Ammon's horn (tissue), 1 donor: ENCODE results near the gene RPS21.

Experiments
- DNase-seq: peaks from one replicate; pipeline ENCODE4 v3.0.0-alpha.2; 2016; ENCODE audit warnings: low spot score

RPS21 gene

DNA sequence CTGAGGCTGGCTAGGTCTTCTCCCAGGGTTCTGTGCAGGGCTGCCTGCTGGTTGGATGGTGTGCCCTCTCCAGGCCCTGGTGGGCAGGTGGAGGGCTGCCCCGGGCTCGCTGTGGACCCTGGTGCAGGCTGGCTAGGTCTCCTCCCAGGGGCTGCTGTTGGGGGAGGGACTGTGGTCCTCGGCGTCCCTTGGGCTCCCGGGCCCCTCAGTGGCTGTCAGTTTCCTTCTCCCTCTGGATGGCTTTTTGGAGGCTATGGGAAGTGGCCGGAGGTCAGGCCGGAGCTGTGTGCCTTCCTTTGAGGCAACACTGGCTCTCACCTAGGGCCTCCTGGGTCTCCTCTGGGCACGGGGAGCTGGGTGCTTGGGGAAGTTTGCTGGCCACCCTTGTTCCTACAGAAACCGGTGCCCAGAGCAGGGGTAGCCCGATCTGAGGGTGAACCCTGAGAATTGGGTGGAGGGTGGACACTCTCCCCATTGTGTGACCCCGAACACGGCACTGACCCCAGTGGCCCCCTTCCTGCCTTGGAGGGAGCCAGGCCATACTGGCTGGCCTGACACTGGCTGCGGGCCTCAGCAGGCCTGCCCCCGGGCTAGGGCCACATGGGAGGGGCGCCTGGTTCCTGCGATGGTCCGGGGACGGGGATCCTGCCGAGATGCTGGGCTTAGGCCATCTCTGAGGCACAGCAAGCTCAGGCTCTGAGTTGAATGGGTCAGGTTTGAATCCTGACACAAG is 24.0 kb downstream of the RPS21 start:
- no peak for DNase-seq

DNA sequence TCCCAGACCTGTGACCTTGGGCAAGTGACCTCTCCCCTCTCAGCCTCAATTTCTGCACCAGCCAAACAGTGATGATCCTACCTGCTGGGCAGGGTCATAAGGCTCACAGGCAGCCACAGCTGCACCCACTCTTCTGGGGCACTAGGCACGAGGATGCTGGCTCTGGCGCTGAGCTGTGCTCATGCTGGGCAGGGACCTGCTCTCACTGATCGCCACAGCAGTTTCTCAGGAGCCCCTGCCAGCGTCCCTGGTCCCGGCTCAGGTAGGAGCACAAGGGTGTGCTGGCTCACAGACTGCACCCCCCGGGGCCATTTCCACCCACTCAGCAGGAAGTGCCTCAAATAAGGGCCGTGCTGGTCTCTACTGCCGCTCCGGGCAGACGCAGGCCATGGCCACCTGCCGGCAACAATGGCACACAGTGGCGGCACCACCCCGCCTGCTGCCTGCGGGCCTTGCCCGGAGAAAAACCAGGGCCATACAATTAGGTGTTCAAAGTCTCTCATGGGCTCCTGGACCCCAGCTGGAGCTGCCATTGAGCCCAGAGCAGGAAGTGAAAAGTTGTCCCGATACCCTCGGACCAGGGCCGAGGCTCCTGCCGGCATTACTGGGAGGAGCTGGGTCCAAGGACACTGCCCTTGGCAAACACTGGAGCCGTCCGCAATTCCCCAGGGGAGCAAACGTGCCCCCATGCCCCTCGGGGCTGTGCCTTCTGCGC is 24.7 kb downstream of the RPS21 start:
- DNase-seq, result no peak

DNA sequence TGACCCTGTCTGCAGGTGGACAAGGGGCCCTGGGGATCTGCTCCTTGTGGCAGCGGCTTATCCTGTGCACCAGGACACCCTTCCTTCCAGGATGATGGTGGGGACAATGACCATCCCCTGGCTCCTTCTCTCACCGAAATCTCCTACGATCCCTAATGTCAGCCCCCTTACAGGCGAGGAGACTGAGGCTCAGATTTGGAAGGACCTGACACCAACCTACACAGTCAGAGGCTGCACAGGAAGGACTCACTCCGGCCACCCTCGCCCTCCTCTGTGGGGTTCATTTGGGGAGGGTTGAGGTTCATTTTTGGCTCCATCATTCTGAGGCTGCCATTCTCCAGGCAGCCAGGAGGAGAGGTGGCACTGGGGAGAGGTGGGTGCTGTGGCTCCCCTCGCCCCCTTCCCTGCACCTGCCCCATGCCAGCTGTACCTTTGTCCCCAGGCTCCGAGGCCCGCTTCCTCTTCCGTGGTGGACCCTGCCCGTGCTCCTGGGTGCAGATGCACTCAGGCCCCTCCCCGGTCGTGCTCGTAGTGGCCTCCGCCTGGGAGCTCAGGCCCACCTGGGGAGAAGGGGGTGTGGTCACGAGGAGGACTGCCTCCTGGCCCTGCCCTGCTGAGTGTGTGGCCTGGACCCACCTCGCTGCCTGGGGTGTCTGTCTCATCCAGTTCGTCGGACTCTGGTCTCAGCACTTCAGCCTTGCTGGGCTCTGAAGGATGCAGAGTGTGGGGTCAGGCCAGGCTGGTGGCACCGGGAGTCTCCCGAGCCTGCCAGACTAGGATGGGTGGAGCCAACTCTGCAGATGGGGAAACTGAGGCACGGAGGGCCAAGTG is 25.5 kb downstream of the RPS21 start:
- DNase-seq, result no peak

DNA sequence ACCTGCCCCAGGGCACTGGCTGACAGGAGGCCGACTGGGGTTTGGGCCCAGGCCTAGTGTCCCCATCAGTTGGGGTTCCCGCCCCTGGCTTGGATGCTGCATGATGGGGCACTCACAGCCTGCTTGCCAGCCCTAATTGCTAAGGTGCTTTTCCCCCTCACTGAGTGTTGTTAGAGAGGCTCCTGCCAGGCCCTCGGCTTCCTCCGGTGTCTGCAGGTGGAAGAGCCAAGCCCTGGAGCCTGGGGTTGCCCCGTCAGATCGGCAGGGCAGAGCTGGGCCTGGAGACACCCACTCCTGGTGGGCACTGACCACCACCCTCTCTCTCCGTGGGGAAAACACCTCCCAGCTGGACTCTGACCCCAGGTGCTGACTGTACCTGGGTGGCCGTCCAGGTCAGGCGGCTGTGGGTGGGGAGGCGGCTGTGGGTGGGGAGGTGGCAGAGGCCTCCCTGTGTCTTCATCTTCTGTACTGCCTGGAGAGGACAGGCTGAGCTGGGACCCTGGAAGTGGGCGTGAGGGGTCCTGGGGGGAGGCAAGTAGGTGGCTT is 26.2 kb downstream of the RPS21 start:
- no peak for DNase-seq

DNA sequence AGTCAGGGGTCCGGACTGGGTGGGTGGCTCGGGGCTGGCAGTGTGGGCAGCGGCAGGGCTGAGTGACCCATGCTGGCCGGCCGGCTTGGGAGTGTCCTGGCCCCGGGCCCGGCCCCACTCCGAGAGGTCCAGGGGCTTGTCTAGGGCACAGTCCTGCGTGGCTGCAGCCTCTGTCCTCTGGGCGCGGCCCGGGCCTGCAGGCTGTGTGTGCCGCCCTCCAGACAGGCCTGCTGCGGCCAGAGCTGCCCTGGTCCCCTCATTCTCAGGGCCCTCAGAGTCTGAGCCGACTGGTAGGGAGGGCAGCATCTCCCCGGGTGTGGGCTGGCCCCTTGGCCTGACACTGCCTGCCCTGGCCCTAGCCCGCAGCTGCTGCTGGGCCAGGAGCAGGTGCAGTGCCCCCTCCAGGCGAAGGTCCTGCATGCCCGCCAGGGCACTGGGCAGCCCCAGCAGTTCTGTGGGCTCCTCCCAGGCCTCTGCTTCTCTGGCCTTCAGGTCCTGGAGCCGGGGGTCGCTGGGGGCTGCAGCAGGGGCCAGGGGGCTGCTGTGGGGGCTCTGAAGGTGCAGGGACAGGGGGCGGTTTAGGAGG is 27.1 kb downstream of the RPS21 start:
- DNase-seq, result no peak

DNA sequence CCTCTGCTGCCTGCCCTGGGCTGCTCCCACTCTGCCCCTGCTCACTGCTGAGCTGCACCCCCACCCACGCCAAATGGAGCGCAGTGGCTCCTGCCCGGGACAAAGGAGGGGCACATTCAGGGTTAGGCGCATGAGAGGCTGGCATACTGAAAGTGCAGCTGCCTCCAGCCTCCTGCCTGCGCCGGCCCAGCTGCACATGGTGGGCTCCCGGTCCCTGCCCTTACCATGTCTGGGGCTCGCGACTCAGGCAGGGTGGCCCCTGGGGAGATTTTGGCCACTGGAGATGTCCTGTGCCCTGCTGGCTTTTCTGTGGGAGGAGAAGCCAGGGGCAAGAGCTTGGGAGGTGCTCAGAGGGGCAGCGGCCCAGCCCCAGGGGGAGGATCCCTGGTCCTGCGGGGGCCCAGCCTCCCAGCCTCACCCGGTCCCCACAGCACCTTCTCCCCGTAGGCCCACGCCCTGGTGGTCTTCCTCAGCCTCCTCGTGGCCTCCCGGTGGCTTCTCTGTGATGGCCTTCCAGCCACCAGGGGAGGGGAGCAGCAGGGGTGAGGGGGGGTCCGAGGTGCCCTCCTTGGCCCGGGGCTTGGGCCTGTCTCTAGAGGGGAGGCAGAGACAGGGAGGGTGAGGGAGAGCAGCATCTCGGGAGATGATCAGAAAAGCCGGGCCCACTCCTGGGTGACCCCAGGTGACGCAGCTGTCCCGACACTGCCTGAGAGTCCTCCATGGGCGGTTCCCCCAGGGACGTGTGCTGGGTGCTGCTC is 28.6 kb downstream of the RPS21 start:
- no peak for DNase-seq

DNA sequence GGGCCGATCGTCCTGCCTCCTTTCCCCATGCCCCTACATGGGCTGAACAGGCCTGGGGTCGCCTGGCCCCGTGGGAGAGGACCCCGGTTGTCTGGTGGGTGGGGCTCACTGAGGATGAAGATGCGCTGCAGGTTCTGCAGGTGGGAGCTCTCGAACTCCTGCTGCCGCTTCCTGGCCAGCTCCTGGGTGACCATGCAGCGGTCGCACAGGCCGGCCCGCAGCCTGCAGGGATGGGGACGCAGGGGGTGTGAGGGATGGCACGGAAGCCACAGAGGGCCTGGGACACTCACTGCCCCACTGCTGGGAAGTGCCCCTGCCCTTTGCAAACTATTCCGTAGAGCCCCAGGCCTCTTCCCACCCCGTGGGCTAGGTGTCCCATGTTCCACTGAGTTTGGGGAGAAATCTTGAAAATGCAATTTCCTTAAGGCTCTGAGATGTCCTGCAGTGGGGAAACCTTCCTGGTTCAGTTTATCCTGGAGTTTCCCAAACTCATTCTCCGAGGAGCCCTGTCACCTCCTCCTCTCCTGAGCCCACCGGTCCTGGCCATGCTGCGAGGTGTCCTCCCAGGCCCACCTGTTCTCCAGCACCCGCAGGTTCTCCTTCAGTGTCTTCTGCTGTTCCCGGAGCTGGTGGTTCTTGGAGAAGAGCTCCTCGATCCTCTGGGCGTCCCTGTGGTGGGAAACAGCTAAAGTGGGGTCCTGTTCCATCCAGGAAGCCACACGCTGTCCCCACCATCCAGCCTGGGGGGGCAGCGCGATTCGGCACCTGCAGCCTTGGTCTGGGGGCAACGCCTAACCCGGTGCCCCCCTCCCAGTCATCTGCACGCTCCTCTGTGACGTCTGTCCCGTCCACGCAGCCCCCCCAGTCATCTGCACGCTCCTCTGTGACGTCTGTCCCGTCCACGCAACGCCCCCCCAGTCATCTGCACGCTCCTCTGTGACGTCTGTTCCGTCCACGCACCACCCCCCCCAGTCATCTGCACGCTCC is 30.0 kb downstream of the RPS21 start:
- no peak for DNase-seq

DNA sequence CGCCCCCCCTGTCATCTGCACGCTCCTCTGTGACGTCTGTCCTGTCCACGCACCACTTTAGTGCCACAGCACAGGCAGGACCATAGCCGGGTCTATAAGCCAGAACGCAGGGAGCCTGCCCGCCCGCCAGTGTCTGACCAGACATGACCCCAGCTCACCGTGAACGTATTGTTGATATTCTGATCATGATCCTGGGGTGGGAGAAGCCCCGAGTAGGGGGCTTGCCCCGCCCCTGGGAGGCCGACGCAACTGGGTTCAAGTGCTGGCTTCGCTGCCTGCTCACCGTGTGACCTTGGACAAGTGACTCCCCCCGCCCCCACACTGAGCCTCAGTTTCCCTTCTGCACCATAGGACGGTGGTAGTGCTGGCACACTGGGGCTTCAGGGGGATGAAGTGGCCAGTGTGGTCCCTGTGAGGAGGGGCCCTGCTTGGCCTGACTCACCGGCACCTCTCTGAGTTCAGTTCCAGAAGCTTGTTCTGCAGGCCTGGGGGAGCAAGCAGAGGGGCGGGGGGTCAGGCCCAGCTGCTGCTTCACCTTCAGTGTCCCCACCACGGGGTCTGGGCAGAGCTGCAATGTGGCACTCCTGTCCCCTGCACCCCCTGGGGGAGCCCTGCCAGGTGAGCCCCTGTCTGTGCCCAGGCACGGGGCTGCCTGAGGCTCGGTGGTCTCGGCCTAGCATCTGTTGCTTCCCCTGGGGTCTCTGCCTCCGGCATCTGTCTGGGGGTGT is 31.2 kb downstream of the RPS21 start:
- no peak for DNase-seq

DNA sequence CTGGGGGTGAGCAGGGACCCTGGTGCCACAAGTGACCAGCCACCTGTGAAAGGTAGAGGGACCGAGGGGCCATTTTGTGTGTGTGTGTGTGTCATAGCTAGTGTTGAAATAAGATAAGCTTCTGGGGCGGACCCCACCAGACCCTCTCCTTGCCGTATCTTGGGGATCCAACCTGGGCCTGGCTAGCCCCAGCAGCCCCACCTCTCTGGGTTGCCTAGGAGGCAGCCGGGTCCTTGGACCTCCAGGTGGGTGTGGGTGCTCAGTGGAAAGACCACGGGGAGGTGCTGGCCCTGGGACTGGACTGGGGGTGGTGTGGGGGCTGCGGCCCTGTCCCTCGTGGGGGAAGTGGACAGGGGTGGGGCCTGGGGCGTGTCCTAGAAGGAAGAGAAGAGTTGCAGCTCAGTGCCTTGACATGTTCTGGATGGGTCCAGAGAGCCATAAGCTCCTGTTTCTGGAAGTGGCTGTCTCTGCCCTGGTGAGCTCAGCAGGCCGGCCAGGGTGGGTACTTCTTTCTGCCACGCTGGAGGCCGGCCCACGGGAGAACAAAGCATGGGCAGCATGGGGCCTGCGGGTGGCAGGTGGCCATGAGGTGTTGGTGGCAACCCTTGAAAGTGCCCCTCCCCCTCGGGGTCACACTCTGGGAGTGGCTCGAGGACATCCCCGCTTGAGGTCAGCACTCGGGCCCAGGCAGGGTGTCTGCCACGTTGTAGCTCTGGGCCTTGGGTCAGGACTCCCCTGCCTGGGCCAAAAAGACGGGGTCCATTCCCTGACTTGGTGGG is 32.0 kb downstream of the RPS21 start:
- no peak for DNase-seq

DNA sequence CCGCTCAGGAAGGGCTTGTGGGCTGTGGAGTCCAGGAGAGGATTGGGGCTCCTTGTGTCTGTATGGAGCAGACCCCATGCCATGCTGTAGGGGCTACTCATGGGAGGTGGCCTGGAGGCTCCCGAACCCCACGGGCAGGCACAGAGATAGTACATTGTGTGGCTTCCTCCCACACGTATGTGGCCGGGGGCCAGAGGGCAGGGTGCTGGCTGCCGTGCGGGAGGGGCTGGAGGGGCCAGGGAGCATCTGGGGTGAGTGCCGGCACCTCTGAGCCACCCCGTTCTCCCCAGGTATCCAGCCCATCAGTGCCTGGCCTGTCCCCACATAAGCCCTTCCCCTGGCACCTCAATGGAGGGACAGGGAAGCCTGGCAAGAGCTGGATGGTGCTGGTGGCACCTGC is 32.9 kb downstream of the RPS21 start:
- no peak for DNase-seq

DNA sequence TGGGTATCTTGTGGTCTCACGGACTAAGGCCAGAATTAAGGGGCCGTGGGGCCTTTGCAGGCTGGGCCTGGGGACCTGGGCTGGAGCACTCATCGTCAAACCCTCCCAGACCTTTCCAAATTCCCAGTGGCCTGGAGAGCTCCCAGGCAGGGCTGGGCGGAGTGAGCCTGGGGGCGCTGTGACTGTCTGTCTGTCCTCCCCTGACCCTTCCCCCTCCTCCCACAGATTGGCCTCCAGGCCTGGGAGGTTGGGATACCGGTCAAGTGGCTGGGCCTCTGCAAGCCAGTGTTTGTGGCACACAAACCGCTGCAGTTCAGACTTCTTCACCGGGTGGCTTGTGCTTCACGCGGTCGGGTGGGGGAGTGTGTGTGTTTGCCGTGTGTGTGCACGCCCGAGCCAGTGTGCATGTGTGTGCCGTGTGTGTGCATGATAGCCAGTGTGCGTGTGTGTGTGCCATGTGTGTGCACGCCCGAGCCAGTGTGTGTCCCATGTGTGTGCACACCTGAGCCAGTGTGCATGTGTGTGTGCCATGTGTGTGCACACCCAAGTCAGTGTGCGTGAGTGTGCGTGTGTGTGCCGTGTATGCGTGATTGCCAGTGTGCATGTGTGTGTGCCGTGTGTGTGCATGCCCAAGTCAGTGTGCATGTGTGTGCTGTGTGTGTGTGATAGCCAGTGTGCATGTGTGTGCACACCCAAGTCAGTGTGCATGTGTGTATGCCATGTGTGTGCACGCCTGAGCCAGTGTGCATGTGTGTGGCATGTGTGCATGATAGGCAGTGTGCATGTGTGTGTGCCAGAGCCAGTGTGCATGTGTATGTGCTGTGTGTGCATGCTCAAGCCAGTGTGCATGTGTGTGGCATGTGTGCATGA is 34.2 kb downstream of the RPS21 start:
- DNase-seq, result no peak

DNA sequence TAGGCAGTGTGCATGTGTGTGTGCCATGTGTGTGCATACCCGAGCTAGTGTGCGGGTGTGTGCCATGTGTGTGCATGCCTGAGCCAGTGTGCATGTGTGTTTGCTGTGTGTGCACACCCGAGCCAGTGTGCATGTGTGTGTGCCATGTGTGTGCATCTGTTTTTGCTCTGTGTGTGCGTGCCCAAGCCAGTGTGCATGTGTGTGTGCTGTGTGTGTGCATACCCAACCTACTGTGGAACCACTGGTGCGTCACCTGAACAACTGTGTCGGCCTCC is 34.8 kb downstream of the RPS21 start:
- DNase-seq, result no peak

DNA sequence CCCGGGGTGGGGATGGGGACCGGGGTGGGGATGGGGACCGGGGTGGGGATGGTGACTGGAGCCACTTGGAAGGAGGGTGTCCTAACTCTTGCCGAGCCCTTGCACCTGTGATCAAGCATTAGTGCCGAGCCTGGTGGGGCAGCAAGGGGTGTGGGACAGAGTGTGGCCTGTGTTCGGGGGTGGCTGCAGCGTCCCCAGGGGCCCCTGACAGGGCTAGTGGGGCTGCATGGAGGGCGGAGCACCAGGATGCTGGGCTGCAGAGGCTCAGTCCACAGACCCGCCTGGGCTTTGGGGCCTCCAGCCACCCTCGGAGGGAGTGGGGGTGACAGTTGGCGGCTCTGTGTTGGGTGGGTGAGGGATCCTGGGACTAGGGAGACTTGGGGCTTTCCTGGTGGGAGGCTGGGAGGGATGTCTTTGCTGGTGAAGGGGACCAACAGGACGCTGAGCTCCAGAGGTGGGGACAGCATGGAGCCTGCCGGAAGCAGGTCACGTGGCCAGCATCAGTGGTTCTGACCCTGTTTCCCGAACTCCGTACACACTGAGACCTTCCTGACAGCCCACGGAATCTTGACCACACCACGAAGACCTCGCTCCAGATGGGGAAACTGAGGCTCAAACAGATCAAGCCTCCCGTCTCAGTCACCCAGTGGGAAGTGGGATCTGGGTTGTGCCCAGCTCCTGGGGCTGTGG is 35.9 kb downstream of the RPS21 start:
- no peak for DNase-seq

DNA sequence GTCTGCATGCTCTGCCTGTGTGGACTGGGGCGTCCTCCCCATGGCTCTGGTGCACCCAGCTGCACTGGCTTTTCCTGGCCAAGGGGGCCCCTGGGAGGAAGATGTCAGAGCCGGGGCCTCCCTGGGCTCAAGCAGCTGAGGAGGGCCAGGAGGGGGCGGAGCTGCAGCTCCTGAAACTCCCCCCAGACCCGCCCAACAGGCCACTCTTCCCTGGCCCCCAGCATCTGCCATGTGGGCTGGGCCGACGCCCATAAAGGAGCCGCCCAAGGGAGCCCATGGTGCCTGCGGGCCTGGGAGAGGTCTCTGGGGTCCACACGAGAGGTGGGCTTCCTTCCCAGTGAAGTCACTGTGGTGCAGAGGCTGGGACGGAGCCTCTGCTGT is 36.4 kb downstream of the RPS21 start:
- no peak for DNase-seq

DNA sequence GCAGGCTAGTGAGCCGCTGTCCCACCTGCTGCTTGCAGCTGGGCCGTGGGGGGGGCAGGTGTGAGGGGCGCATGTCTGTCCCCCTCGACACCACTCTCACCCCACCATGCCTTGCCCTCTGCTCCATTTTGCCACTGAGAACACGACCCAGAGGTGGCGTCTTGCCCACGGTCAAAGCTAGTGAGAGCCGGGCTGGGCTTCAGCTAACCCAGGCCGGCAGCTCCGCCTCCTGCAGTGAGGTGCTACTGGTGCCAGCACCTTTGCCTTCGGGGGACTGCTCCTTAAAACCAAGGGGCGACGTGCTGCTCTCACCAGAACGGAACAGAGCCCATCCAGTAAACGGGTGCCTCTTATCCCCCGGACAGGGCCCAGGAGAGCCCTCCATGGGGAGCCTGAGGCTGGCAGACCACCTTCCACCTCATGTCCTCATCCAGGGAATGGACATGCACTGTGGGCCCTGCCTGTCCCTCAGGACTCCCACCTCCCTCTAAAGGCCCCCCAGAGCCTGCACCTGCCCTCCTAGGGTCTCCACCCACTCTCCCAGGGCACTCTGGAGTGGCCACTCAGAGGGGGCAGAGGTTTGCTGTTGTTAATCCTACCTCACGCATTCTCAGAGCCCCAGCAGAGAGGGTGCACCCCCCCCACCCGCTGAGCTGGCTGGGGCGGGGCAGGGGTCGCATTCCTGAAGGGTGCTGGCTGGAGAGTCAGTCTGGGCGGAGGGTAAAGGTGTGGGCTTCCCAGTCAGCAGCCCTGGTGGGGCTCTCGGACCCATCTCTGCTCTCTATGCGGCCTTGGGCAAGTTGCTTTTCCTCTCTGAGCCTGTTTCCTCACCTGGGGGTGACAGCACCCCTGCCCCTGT is 37.6 kb downstream of the RPS21 start:
- no peak for DNase-seq

DNA sequence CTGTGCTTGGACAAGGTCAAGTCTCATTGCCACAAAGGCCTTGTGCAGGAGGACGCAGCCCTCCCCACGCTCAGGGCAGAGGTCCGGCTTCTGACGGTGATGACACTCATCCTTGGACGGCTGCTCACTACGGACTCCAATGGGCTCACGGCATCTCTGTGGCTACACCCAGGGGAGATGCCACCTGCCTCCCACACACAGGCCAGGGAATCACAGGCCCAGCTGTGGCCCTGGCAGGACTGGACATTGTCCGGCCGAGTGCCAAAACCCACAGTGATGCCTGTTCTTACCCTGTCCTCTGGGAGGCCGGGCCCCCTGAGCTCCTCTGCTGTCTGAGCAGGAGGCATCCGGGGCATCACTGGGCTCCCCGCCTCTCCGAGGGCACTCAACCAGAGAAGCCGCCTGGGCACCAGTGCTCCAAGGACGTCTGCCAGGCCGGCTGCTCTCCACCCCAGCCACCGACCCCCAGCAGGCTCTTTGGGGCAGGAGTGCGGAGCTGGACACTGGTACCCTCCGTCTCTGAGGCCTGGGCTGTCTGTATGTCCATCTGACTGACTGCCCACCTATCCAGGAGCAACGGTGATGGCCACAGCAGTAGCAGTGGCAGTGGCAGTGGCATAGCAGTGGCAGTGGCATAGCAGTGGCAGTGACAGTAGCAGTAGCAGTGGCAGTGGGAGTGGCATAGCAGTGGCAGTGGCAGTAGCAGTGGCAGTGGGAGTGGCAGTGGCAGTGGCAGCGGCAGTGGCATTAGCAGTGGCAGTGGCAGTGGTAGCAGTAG is 38.6 kb downstream of the RPS21 start:
- no peak for DNase-seq
